Globus pallidus (tissue), 1 donor: Measurements from ENCODE around the gene MTMR10.

ENCODE experiments used
- DNase-seq: peaks from one replicate; pipeline ENCODE4 v3.0.0-alpha.2; 2015; ENCODE audit warnings: low spot score

Gene MTMR10

GRCh38 chr15:31012455-31012854 lies 21.0 kb upstream of the MTMR10 start:
- no peak for DNase-seq

- no peak for DNase-seq
Observed at GRCh38 chr15:31010036-31010435, 18.6 kb upstream of the MTMR10 start.

- DNase-seq, result no peak
Observed at GRCh38 chr15:31005660-31006059, 14.2 kb upstream of the MTMR10 start.

GRCh38 chr15:31004220-31004733 lies 12.8 kb upstream of the MTMR10 start:
- peak; percentile 36 for DNase-seq

GRCh38 chr15:31001702-31002101 lies 10.3 kb upstream of the MTMR10 start:
- DNase-seq, result no peak

- no peak for DNase-seq
Observed at GRCh38 chr15:30999729-31000128, 8.3 kb upstream of the MTMR10 start.

GRCh38 chr15:30997270-30997669 lies 5.8 kb upstream of the MTMR10 start:
- no peak for DNase-seq

GRCh38 chr15:30992249-30992864 lies 929 bp upstream of the MTMR10 start:
- no peak for DNase-seq

GRCh38 chr15:30990446-30991254 lies 778 bp downstream of the MTMR10 start:
- no peak for DNase-seq

- no peak for DNase-seq
Observed at GRCh38 chr15:30990036-30990435, 1.4 kb downstream of the MTMR10 start.

GRCh38 chr15:30985081-30985531 lies 6.3 kb downstream of the MTMR10 start:
- DNase-seq, result peak; percentile 75

GRCh38 chr15:30984542-30984941 lies 6.9 kb downstream of the MTMR10 start:
- peak; percentile 93 for DNase-seq

GRCh38 chr15:30984118-30984517 lies 7.3 kb downstream of the MTMR10 start:
- DNase-seq, result no peak

- no peak for DNase-seq
Observed at GRCh38 chr15:30979457-30979856, 12.0 kb downstream of the MTMR10 start.

- no peak for DNase-seq
Observed at GRCh38 chr15:30978328-30978727, 13.1 kb downstream of the MTMR10 start.

GRCh38 chr15:30974112-30974511 lies 17.3 kb downstream of the MTMR10 start:
- DNase-seq, result no peak

- peak; percentile 86 for DNase-seq
Observed at GRCh38 chr15:30973379-30973778, 18.0 kb downstream of the MTMR10 start.

GRCh38 chr15:30969724-30970123 lies 21.7 kb downstream of the MTMR10 start:
- no peak for DNase-seq

GRCh38 chr15:30963681-30964080 lies 27.7 kb downstream of the MTMR10 start:
- no peak for DNase-seq

- DNase-seq, result no peak
Observed at GRCh38 chr15:30962659-30963058, 28.8 kb downstream of the MTMR10 start.

GRCh38 chr15:30962079-30962478 lies 29.3 kb downstream of the MTMR10 start:
- no peak for DNase-seq

- DNase-seq, result no peak
Observed at GRCh38 chr15:30958219-30958618, 33.2 kb downstream of the MTMR10 start.
